GM23338 (cell line): ENCODE results near the gene CHST13.

ENCODE experiments used
- CREB1 ChIP-seq: fragments of 250-450 bp; sonication (Bioruptor Pico); IDR thresholded peaks from 2 replicates; pipeline ENCODE4 v1.5.0; 2020; ENCODE audit warnings: low read depth, mild to moderate bottlenecking, moderate library complexity
- CTCF ChIP-seq, 2 experiments: fragments of 200-600 bp in 1 of 2; sonication (generic) in 1 of 2; conservative IDR thresholded peaks; 2 replicates each; pipeline versions ENCODE4 v1.5.1 to v1.6.1; 2016 to 2017; ENCODE audit warnings: antibody characterized with exemption in 2 of 2, low read depth in 2 of 2, mild to moderate bottlenecking in 2 of 2, moderate library complexity in 1 of 2
- ETS1 ChIP-seq: IDR thresholded peaks from 2 replicates; pipeline ENCODE4 v1.6.1; 2016; ENCODE audit warnings: antibody characterized with exemption
- EZH2 ChIP-seq: fragments of 200-600 bp; sonication (generic); IDR thresholded peaks from one replicate; pipeline ENCODE4 v1.8.0; 2017; ENCODE audit warnings: antibody characterized with exemption, mild to moderate bottlenecking, low read depth; ENCODE audit not compliant: unreplicated experiment
- EZH2phosphoT487 ChIP-seq: fragments of 200-600 bp; sonication (generic); IDR thresholded peaks from one replicate; pipeline ENCODE4 v1.8.1; 2018; ENCODE audit warnings: antibody characterized with exemption; ENCODE audit not compliant: unreplicated experiment
- JUNB ChIP-seq: IDR thresholded peaks from one replicate; pipeline ENCODE4 v1.6.1; 2016; ENCODE audit warnings: antibody characterized with exemption; ENCODE audit not compliant: unreplicated experiment
- NANOG ChIP-seq: IDR thresholded peaks from 2 replicates; pipeline ENCODE4 v1.6.1; 2016; ENCODE audit warnings: antibody characterized with exemption, borderline replicate concordance
- POLR2AphosphoS5 ChIP-seq: IDR thresholded peaks from 2 replicates; pipeline ENCODE4 v1.6.1; 2016; ENCODE audit warnings: antibody characterized with exemption, low read depth
- REST ChIP-seq: IDR thresholded peaks from one replicate; pipeline ENCODE4 v1.6.1; 2018; ENCODE audit warnings: antibody characterized with exemption; ENCODE audit not compliant: unreplicated experiment
- STAT1 ChIP-seq: IDR thresholded peaks from one replicate; pipeline ENCODE4 v1.6.1; 2016; ENCODE audit warnings: antibody characterized with exemption; ENCODE audit not compliant: unreplicated experiment
- ZNF114 ChIP-seq: fragments of 250-450 bp; sonication (Bioruptor Pico); IDR thresholded peaks from 2 replicates; pipeline ENCODE4 v1.5.0; 2020; ENCODE audit warnings: mild to moderate bottlenecking, moderate library complexity

GRCh38 chr3:126474498-126475412 lies 49.2 kb upstream of the CHST13 start:
- no peak for TF ChIP-seq EZH2
- TF ChIP-seq CTCF (conservative IDR thresholded peaks at IDR 0.05; ENCODE audit: low read depth in 2 of 2) = no peak
- no peak for TF ChIP-seq EZH2phosphoT487
- no peak; the same call in 1 of the 2 replicates for TF ChIP-seq POLR2AphosphoS5
- TF ChIP-seq ETS1 = no peak
- no peak for TF ChIP-seq STAT1
- no peak for TF ChIP-seq ZNF114 (CRISPR knock-in tag)
- no peak for TF ChIP-seq NANOG
- TF ChIP-seq REST = no peak
- no peak for TF ChIP-seq JUNB
- no peak for TF ChIP-seq CREB1 (CRISPR knock-in tag)
